ENCODE results near the gene KCNQ4.
A peak's percentile ranks its signal among the peaks of the same experiment; 100 is the strongest.

The KCNQ4 gene

GRCh38 chr1:40777224-40777970 is 6.2 kb upstream of the KCNQ4 start:
- TF ChIP-seq, protein P1, sequence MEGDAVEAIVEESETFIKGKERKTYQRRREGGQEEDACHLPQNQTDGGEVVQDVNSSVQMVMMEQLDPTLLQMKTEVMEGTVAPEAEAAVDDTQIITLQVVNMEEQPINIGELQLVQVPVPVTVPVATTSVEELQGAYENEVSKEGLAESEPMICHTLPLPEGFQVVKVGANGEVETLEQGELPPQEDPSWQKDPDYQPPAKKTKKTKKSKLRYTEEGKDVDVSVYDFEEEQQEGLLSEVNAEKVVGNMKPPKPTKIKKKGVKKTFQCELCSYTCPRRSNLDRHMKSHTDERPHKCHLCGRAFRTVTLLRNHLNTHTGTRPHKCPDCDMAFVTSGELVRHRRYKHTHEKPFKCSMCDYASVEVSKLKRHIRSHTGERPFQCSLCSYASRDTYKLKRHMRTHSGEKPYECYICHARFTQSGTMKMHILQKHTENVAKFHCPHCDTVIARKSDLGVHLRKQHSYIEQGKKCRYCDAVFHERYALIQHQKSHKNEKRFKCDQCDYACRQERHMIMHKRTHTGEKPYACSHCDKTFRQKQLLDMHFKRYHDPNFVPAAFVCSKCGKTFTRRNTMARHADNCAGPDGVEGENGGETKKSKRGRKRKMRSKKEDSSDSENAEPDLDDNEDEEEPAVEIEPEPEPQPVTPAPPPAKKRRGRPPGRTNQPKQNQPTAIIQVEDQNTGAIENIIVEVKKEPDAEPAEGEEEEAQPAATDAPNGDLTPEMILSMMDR (IDR thresholded peaks at IDR 0.05; ENCODE audit: low read depth, low read length), result no peak
- no peak overlapping the region for H3K4me3 ChIP-seq (replicated peaks in 1 of 2; ENCODE audit: low read depth in 2 of 2, low read length in 2 of 2)
- DNase-seq (ENCODE audit: low read depth in 2 of 2), result no peak

GRCh38 chr1:40780678-40781607 is 2.6 kb upstream of the KCNQ4 start:
- TF ChIP-seq, protein P1 (IDR thresholded peaks at IDR 0.05; ENCODE audit: low read depth, low read length), result no peak
- no peak for DNase-seq (ENCODE audit: low read depth in 2 of 2)
- no peak overlapping the region for H3K4me3 ChIP-seq (replicated peaks in 1 of 2; ENCODE audit: low read depth in 2 of 2, low read length in 2 of 2)

DNA sequence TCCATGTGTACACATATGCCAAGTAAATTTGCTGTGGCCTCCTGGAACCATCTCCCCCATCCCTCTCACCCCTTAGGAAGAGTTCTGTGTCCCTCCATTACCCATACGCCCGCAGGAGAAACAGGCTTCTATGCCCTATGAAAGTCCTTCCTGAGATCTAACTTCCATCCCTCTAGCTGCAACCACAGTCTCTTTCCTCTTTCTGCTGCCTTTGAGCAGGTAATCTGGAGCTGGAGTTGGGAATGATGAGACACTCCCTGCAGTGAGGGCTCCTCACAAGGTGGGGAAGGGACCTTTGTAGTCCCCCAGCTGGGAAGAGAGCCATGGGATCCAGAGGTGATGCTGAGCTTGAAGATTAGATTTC is 2.0 kb upstream of the KCNQ4 start:
- no peak overlapping the region for H3K4me3 ChIP-seq (replicated peaks in 1 of 2; ENCODE audit: low read depth in 2 of 2, low read length in 2 of 2)
- DNase-seq (ENCODE audit: low read depth in 2 of 2), result no peak
- TF ChIP-seq, protein P1 (IDR thresholded peaks at IDR 0.05; ENCODE audit: low read depth, low read length), result no peak

DNA sequence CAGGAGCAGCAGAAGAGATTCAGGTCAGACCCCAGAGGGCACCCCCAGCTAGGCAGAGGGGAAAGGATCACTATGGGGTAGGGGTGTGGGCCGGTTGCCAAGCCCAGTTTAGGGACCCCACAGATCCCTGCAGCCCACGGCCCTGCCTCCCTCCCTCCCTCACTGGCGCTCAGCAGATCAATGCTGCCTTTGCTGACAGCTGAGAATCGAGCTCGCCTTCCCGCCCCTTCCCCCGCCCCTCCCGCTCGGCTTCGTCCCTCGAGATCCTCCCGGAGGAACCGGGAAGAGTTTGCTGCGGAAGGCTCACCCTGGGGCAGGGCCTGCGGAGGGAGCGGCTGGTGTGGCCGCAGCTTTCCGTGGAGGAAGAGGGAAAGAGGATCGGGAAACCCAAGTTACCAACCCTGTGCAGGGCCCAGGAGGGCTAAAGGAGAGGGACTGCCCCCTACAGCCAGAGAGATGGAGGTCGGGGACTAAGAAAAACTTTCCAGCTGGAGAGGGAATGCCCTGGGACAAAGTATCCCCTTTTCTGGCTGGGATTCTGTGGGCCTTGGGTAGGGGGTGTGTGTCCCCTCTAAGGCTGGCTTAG is 1.1 kb upstream of the KCNQ4 start:
- TF ChIP-seq, protein P1 (IDR thresholded peaks at IDR 0.05; ENCODE audit: low read depth, low read length), result no peak
- no peak overlapping the region for H3K4me3 ChIP-seq (replicated peaks in 1 of 2; ENCODE audit: low read depth in 2 of 2, low read length in 2 of 2)
- no peak for DNase-seq (ENCODE audit: low read depth in 2 of 2)

GRCh38 chr1:40784141-40784770 is 669 bp downstream of the KCNQ4 start:
- H3K4me3 ChIP-seq (replicated peaks in 1 of 2; ENCODE audit: low read depth in 2 of 2, low read length in 2 of 2), result peak overlapping the region in 1 of 2 donors; percentile 21
- TF ChIP-seq, protein P1 (IDR thresholded peaks at IDR 0.05; ENCODE audit: low read depth, low read length), result no peak
- DNase-seq (ENCODE audit: low read depth in 2 of 2), result no peak

DNA sequence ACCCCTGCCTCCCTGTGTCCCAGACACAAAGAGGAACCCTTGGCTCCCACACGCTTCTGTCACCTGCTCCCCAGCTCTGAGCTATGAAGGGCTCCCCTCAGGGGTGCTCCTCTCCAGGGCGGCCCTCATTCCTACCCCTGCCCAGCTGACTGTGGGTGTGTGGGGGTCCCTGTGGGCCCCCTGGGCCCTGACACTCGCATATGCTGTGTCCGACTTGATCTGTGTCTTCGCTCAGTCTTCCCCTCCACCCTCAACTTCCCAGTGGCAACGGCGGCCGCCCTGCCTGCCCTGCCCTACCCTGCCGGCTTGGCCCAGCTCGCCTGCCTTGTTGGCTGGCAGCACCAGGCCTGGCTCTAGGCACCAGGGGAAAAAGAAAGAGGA is 1.2 kb downstream of the KCNQ4 start:
- TF ChIP-seq, protein P1 (IDR thresholded peaks at IDR 0.05; ENCODE audit: low read depth, low read length), result no peak
- DNase-seq (ENCODE audit: low read depth in 2 of 2), result no peak
- no peak overlapping the region for H3K4me3 ChIP-seq (replicated peaks in 1 of 2; ENCODE audit: low read depth in 2 of 2, low read length in 2 of 2)

Data from cardiac fibroblast (primary cell).